ENCODE measurements around the gene ANXA4. TPM values are rescaled to one million over a fixed set of nuclear protein-coding genes. Genes with fewer than 3 reads are reported as not detected.
A peak's percentile ranks its signal among the peaks of the same experiment; 100 is the strongest.
"Not testable (repeated sequence)": the region's sequence is repeated elsewhere in the genome, so short reads cannot be mapped to it uniquely, and the experiment has no call there.

Gene ANXA4
- total RNA-seq, 4 donors from 2014 or later = 24.8 to 66.4 (median 43.6) TPM

- intact Hi-C loops (cut with DNase I) = no loop called here
- Histone ChIP-seq H3K4me1 (peaks cover 0 to 23% (median 3%) of the 10 kb centered on the region in 3 donors), H3K27me3 (no peaks in the 10 kb centered on the region), H3K4me3 (no peak overlapping the region), H3K27ac (no peak overlapping the region), H3K9me3 (no peaks in the 10 kb centered on the region), H3K36me3 (no peaks in the 10 kb centered on the region)
- WGBS, 2 donors = 88 to 90% methylated on average over 2 of the region's 2 CpGs
- no peak for TF ChIP-seq POLR2A (IDR thresholded peaks at IDR 0.05)
- no peak for TF ChIP-seq CTCF (IDR thresholded peaks at IDR 0.05)
- DNase-seq = no peak
Observed at GRCh38 chr2:69734854-69735544, 6.9 kb upstream of the ANXA4 start.

GRCh38 chr2:69735686-69736085 lies 6.2 kb upstream of the ANXA4 start:
- 97 to 98% methylated on average over 3 of the region's 3 CpGs for WGBS, 2 donors
- no peak overlapping the region for H3K4me3 ChIP-seq
- no peak for TF ChIP-seq POLR2A (IDR thresholded peaks at IDR 0.05)
- no peak for TF ChIP-seq CTCF (IDR thresholded peaks at IDR 0.05)
- no peaks in the 10 kb centered on the region for H3K27me3 ChIP-seq
- DNase-seq = no peak
- H3K9me3 ChIP-seq = no peaks in the 10 kb centered on the region
- intact Hi-C loops (cut with DNase I) = no loop called here
- no peak overlapping the region for H3K27ac ChIP-seq
- H3K4me1 ChIP-seq = peaks cover 0 to 30% (median 10%) of the 10 kb centered on the region in 3 donors
- no peaks in the 10 kb centered on the region for H3K36me3 ChIP-seq

GRCh38 chr2:69738149-69738548 lies 3.8 kb upstream of the ANXA4 start:
- WGBS, 2 donors = 57 to 62% methylated on average over 2 to 3 of the region's 3 CpGs
- Histone ChIP-seq H3K4me1 (peaks cover 9 to 45% (median 20%) of the 10 kb centered on the region in 3 donors), H3K27ac (peak overlapping the region in 2 of 4 donors; percentile 18 to 30)
- H3K36me3 ChIP-seq; H3K4me3 ChIP-seq; H3K9me3 ChIP-seq; DNase-seq; intact Hi-C loops (cut with DNase I); H3K27me3 ChIP-seq: not testable (repeated sequence)

GRCh38 chr2:69740502-69740951 lies 1.4 kb upstream of the ANXA4 start:
- 16 to 21% methylated on average over 8 to 10 of the region's 10 CpGs for WGBS, 2 donors
- peak overlapping the region; percentile 96 to 99 (median 98) for H3K27ac ChIP-seq
- intact Hi-C loops (cut with DNase I) = loop anchor here (10.0 kb wide), 1 partner anchor 344 kb away; the partner anchor contains the start of gene PCBP1
- H3K27me3 ChIP-seq = no peaks in the 10 kb centered on the region
- peak overlapping the region; percentile 77 to 98 (median 88) for H3K4me3 ChIP-seq
- DNase-seq = no peak
- H3K36me3 ChIP-seq = no peaks in the 10 kb centered on the region
- TF ChIP-seq CTCF (IDR thresholded peaks at IDR 0.05) = no peak
- TF ChIP-seq POLR2A (IDR thresholded peaks at IDR 0.05) = no peak
- peaks cover 15 to 69% (median 33%) of the 10 kb centered on the region in 3 donors for H3K4me1 ChIP-seq
- no peaks in the 10 kb centered on the region for H3K9me3 ChIP-seq

GRCh38 chr2:69741229-69741574 lies 732 bp upstream of the ANXA4 start:
- H3K4me1 ChIP-seq = peaks cover 15 to 71% (median 34%) of the 10 kb centered on the region in 3 donors
- no peaks in the 10 kb centered on the region for H3K9me3 ChIP-seq
- TF ChIP-seq CTCF (IDR thresholded peaks at IDR 0.05) (peak in 3 of 6 experiments; percentile 8 to 27 (median 11)), POLR2A (IDR thresholded peaks at IDR 0.05) (no peak)
- H3K27me3 ChIP-seq = no peaks in the 10 kb centered on the region
- intact Hi-C loops (cut with DNase I) = loop anchor here (10.0 kb wide), 1 partner anchor 344 kb away; the partner anchor contains the start of gene PCBP1
- no peaks in the 10 kb centered on the region for H3K36me3 ChIP-seq
- peak overlapping the region; percentile 96 to 99 (median 98) for H3K27ac ChIP-seq
- WGBS, 2 donors = 0% methylated on average over 13 of the region's 13 CpGs
- H3K4me3 ChIP-seq = peak overlapping the region; percentile 77 to 98 (median 88)
- DNase-seq = peak; percentile 9

All from esophagus squamous epithelium (tissue), 5 donors.